Right lobe of liver (tissue), 4 donors: ENCODE results near the gene TMEM161B.

Source experiments
- POLR2A ChIP-seq: fragments of 450-650 bp; IDR thresholded peaks from one replicate; pipeline ENCODE4 v1.6.1; 2017; ENCODE audit warnings: antibody characterized with exemption, mild to moderate bottlenecking
- TF ChIP-seq, protein P1 (sequence below), 4 donors: fragments of 200-600 bp in 3 of 4; fragments of 450-650 bp in 1 of 4; IDR thresholded peaks; one replicate each; pipeline versions ENCODE4 v1.5.1 to v1.8.0; 2016 to 2022; ENCODE audit warnings: antibody characterized with exemption in 4 of 4, mild to moderate bottlenecking in 2 of 4
- donor health status: DM: no; HTN: no; CAD: no.
- donor health status: DM: no; HTN: no; CAD: no.
- donor health status: DM: no; HTN: yes; CAD: no.

DNA sequence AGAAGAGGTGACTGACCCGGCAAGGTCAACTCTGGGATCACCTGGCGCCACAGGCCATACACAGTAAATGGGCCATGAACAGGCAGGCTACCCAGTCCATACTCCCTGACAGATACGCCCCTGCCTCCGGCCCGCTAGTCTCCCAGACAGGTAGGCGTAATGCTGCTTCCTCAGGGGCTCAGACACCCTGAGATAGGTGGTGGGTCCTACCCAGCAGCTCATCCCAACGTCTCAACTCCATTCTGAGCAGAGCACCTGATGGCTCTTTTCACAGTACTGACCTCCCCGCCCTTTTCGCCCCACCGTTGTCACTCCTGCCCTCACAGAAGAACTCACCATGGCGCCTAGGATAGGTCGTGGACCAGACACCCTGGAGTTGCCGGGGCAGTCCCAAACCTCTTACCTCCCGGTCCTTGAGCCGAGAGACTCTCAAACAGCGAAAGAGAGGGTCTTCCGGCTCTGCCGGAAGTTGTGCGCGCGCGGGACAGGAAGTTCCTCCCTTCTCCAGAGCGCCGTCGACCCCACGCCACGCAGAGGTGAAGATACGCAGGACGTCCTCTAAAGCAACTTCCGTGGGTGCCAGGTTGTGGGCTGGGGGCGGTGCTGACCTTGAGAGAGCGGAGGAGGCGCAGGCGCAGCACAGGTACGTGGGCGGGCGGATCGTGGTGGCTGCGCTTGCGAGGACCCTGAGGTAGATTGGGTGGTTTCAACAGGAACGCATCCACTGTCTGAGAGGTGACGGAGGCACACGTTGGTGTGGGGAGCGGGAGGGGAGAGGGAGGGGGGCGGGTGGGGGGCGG is at the start of gene TMEM161B:
- TF ChIP-seq POLR2A, result peak; percentile 53
- TF ChIP-seq, protein P1, sequence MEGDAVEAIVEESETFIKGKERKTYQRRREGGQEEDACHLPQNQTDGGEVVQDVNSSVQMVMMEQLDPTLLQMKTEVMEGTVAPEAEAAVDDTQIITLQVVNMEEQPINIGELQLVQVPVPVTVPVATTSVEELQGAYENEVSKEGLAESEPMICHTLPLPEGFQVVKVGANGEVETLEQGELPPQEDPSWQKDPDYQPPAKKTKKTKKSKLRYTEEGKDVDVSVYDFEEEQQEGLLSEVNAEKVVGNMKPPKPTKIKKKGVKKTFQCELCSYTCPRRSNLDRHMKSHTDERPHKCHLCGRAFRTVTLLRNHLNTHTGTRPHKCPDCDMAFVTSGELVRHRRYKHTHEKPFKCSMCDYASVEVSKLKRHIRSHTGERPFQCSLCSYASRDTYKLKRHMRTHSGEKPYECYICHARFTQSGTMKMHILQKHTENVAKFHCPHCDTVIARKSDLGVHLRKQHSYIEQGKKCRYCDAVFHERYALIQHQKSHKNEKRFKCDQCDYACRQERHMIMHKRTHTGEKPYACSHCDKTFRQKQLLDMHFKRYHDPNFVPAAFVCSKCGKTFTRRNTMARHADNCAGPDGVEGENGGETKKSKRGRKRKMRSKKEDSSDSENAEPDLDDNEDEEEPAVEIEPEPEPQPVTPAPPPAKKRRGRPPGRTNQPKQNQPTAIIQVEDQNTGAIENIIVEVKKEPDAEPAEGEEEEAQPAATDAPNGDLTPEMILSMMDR (IDR thresholded peaks at IDR 0.05), result peak in 2 of 4 donors; percentile 5 to 7
